Activated CD8-positive, alpha-beta memory T cell treated with anti-CD3 and anti-CD28 coated beads, Interleukin-2, amount 50 U/mL, for 48 hours (primary cell): ENCODE measurements around the gene ARHGAP5.

Experiments used
- DNase-seq: peaks from one replicate; pipeline ENCODE4 v3.0.0-alpha.2; 2020

ARHGAP5 gene

GRCh38 chr14:32078023-32078857 is 1.1 kb downstream of the ARHGAP5 start:
- no peak for DNase-seq

- no peak for DNase-seq
Measured at GRCh38 chr14:32078858-32079216, 1.7 kb downstream of the ARHGAP5 start.

- DNase-seq: no peak
Measured at GRCh38 chr14:32079264-32079663, 2.2 kb downstream of the ARHGAP5 start.

GRCh38 chr14:32080001-32080510 is 3.0 kb downstream of the ARHGAP5 start:
- no peak for DNase-seq

- DNase-seq: no peak
Measured at GRCh38 chr14:32081901-32082300, 4.8 kb downstream of the ARHGAP5 start.

GRCh38 chr14:32083315-32083624 is 6.2 kb downstream of the ARHGAP5 start:
- no peak for DNase-seq

- DNase-seq: no peak
Measured at GRCh38 chr14:32083789-32084188, 6.7 kb downstream of the ARHGAP5 start.

GRCh38 chr14:32085182-32085844 is 8.2 kb downstream of the ARHGAP5 start:
- no peak for DNase-seq

GRCh38 chr14:32085845-32086383 is 8.8 kb downstream of the ARHGAP5 start:
- no peak for DNase-seq

- DNase-seq: no peak
Measured at GRCh38 chr14:32087173-32087861, 10.2 kb downstream of the ARHGAP5 start.

GRCh38 chr14:32087907-32088306 is 10.8 kb downstream of the ARHGAP5 start:
- no peak for DNase-seq

- no peak for DNase-seq
Measured at GRCh38 chr14:32090686-32091085, 13.6 kb downstream of the ARHGAP5 start.

- no peak for DNase-seq
Measured at GRCh38 chr14:32099473-32099872, 22.4 kb downstream of the ARHGAP5 start.

- DNase-seq: no peak
Measured at GRCh38 chr14:32100175-32100574, 23.1 kb downstream of the ARHGAP5 start.

- DNase-seq: no peak
Measured at GRCh38 chr14:32102152-32102787, 25.2 kb downstream of the ARHGAP5 start.

- no peak for DNase-seq
Measured at GRCh38 chr14:32102968-32103367, 25.9 kb downstream of the ARHGAP5 start.

GRCh38 chr14:32104308-32104707 is 27.2 kb downstream of the ARHGAP5 start:
- DNase-seq: no peak

- no peak for DNase-seq
Measured at GRCh38 chr14:32104803-32105202, 27.7 kb downstream of the ARHGAP5 start.

GRCh38 chr14:32109676-32110547 is 32.8 kb downstream of the ARHGAP5 start:
- DNase-seq: no peak

- no peak for DNase-seq
Measured at GRCh38 chr14:32110548-32110896, 33.4 kb downstream of the ARHGAP5 start.

GRCh38 chr14:32121536-32121935 is 44.4 kb downstream of the ARHGAP5 start:
- DNase-seq: no peak

GRCh38 chr14:32121948-32122347 is 44.8 kb downstream of the ARHGAP5 start:
- DNase-seq: no peak
